Spleen (tissue), 11 donors: ENCODE data around the gene C8B. TPM values are rescaled to one million over a fixed set of nuclear protein-coding genes. Genes with fewer than 3 reads are reported as not detected.

Source experiments
- DNase-seq: peaks from one replicate; pipeline ENCODE4 v3.0.0-alpha.2; 2020
- H3K27ac ChIP-seq, 8 donors: fragments of 200-600 bp; sonication (generic) in 7 of 8; 1 replicate in 4 of 8; 2 replicates in 4 of 8; pipeline versions ENCODE4 v1.5.0 to v1.8.0; 2016 to 2021; ENCODE audit warnings: inconsistent platforms in 4 of 8, mild to moderate bottlenecking in 4 of 8, moderate library complexity in 1 of 8
- H3K27me3 ChIP-seq, 7 donors: fragments of 200-600 bp; sonication (generic) in 6 of 7; replicated peaks in 1 of 7; 1 replicate in 4 of 7; 2 replicates in 3 of 7; pipeline versions ENCODE4 v1.5.0 to v1.8.0; 2016 to 2021; ENCODE audit warnings: inconsistent platforms in 3 of 7, mild to moderate bottlenecking in 1 of 7
- H3K36me3 ChIP-seq, 6 donors: fragments of 200-600 bp; sonication (generic) in 5 of 6; 1 replicate in 4 of 6; 2 replicates in 2 of 6; pipeline versions ENCODE4 v1.5.0 to v1.8.0; 2016 to 2021; ENCODE audit warnings: inconsistent platforms in 2 of 6
- H3K4me1 ChIP-seq, 6 donors: fragments of 200-600 bp; sonication (generic) in 5 of 6; 1 replicate in 3 of 6; 2 replicates in 3 of 6; pipeline versions ENCODE4 v1.5.0 to v1.8.0; 2016 to 2021; ENCODE audit warnings: inconsistent platforms in 3 of 6
- H3K4me3 ChIP-seq, 8 donors: fragments of 200-600 bp; sonication (generic) in 7 of 8; 1 replicate in 4 of 8; 2 replicates in 4 of 8; pipeline versions ENCODE4 v1.5.0 to v1.8.0; 2016 to 2021; ENCODE audit warnings: inconsistent platforms in 4 of 8, mild to moderate bottlenecking in 4 of 8, moderate library complexity in 2 of 8
- H3K9me3 ChIP-seq, 8 donors: fragments of 200-600 bp; sonication (generic) in 7 of 8; 1 replicate in 4 of 8; 2 replicates in 4 of 8; pipeline versions ENCODE4 v1.5.0 to v1.8.0; 2016 to 2021; ENCODE audit warnings: inconsistent platforms in 4 of 8
- POLR2A ChIP-seq, 3 donors: fragments of 450-650 bp; IDR thresholded peaks; one replicate each; pipeline ENCODE4 v1.5.1; 2017; ENCODE audit warnings: antibody characterized with exemption in 3 of 3, mild to moderate bottlenecking in 1 of 3
- POLR2AphosphoS5 ChIP-seq, 3 donors: sonication (generic); formaldehyde crosslinking; IDR thresholded peaks; one replicate each; pipeline ENCODE4 v1.5.1; 2017; ENCODE audit warnings: antibody characterized with exemption in 3 of 3
- whole genome bisulfite sequencing, 5 donors: extraction: QIAGEN DNeasy Blood & Tissue Kit in 3 of 5; methylation state at CpG; one replicate each; pipeline versions ENCODE4 v1.1.5 to v1.1.7; 2013 to 2018; 5-methylcytosine and 5-hydroxymethylcytosine counted together
- intact Hi-C: fragments of 100-400 bp; cut with DNase I; formaldehyde crosslinking; loops from one replicate; pipeline ENCODE4 v1.15.0; 2023; ENCODE audit warnings: low total_unique reads
- polyA plus RNA-seq, 3 donors: library from polyadenylated mRNA; stranded (reverse); fragments of 200-250 nt; gene quantifications; one replicate each; pipeline ENCODE4 v1.2.1, GENCODE V29; 2013
- total RNA-seq, 7 donors: library from RNA; depleted of rRNA in 3 of 7; stranded (reverse); fragments of >200 nt in 3 of 7; fragmentation: NEBNext Ultra II Directional in 4 of 7; extraction: Animal tissue kit (Norgen Biotek cat#: 25700) in 4 of 7; gene quantifications; one replicate each; pipeline versions ENCODE4 v1.1.0 to v1.2.1, GENCODE V29; 2016 to 2021
- TF ChIP-seq, protein P1 (sequence below), 11 experiments: fragments of 200-600 bp in 7 of 11; fragments of 450-650 bp in 4 of 11; sonication (generic) in 4 of 11; IDR thresholded peaks in 8 of 11; conservative IDR thresholded peaks in 3 of 11; 1 replicate in 7 of 11; 2 replicates in 4 of 11; pipeline versions ENCODE4 v1.4.0 to v1.8.0; 2016 to 2021; ENCODE audit warnings: antibody characterized with exemption in 11 of 11, inconsistent platforms in 4 of 11, mild to moderate bottlenecking in 1 of 11
- donor health status: healthy with polysubstance abuse.
- donor health status: DM: no; HTN: no; CAD: no; lungs with moderate emphysema.
- donor health status: DM: no; HTN: no; CAD: no.
- donor health status: Bipolar disorder and iron deficiency.
- donor health status: healthy.
- donor health status: DM: no; HTN: no; CAD: no.
- donor health status: DM: yes; HTN: yes; CAD: no.

Gene C8B
- total and polyA plus RNA-seq, 10 donors, result not detected

DNA sequence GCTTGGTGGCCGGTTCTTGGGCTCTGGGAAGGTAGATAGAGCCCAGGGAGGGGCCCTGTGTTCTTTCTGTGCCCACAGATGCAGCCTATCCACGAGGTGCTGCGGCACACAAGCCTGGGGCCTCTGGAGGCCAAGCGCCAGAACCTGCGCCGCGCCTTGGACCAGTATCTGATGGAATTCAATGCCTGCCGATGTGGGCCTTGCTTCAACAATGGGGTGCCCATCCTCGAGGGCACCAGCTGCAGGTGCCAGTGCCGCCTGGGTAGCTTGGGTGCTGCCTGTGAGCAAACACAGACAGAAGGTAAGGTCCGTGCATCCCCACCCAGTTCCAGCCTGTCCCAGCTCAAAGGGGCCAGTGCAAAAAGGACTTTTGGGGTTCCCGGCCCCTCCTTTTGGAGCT, 53.5 kb downstream of the C8B start:
- peaks cover 0 to 3% (median 0%) of the 10 kb centered on the region in 7 donors for H3K27me3 ChIP-seq
- intact Hi-C loops, result no loop called here
- H3K36me3 ChIP-seq, result no peaks in the 10 kb centered on the region
- DNase-seq, result no peak
- no peak overlapping the region for H3K27ac ChIP-seq
- no peak overlapping the region for H3K4me3 ChIP-seq
- TF ChIP-seq POLR2AphosphoS5 (IDR thresholded peaks at IDR 0.05), result no peak
- TF ChIP-seq, protein P1, sequence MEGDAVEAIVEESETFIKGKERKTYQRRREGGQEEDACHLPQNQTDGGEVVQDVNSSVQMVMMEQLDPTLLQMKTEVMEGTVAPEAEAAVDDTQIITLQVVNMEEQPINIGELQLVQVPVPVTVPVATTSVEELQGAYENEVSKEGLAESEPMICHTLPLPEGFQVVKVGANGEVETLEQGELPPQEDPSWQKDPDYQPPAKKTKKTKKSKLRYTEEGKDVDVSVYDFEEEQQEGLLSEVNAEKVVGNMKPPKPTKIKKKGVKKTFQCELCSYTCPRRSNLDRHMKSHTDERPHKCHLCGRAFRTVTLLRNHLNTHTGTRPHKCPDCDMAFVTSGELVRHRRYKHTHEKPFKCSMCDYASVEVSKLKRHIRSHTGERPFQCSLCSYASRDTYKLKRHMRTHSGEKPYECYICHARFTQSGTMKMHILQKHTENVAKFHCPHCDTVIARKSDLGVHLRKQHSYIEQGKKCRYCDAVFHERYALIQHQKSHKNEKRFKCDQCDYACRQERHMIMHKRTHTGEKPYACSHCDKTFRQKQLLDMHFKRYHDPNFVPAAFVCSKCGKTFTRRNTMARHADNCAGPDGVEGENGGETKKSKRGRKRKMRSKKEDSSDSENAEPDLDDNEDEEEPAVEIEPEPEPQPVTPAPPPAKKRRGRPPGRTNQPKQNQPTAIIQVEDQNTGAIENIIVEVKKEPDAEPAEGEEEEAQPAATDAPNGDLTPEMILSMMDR (IDR thresholded peaks at IDR 0.05 in 8 of 11, conservative IDR thresholded peaks at IDR 0.05 in 3 of 11), result no peak
- TF ChIP-seq POLR2A (IDR thresholded peaks at IDR 0.05), result no peak
- H3K9me3 ChIP-seq, result no peaks in the 10 kb centered on the region
- H3K4me1 ChIP-seq, result peaks cover 0 to 29% (median 4%) of the 10 kb centered on the region in 6 donors
- WGBS, 5 donors, result 85 to 89% (median 88%) methylated on average over 3 to 12 of the region's 12 CpGs

GRCh38 chr1:56911098-56911938, 54.5 kb downstream of the C8B start:
- Histone ChIP-seq H3K36me3 (no peaks in the 10 kb centered on the region), H3K27me3 (peaks cover 0 to 3% (median 0%) of the 10 kb centered on the region in 7 donors), H3K9me3 (no peaks in the 10 kb centered on the region), H3K4me1 (peaks cover 0 to 29% (median 4%) of the 10 kb centered on the region in 6 donors), H3K27ac (no peak overlapping the region), H3K4me3 (no peak overlapping the region)
- TF ChIP-seq POLR2A (IDR thresholded peaks at IDR 0.05) (no peak), POLR2AphosphoS5 (IDR thresholded peaks at IDR 0.05) (no peak)
- TF ChIP-seq, protein P1 (IDR thresholded peaks at IDR 0.05 in 8 of 11, conservative IDR thresholded peaks at IDR 0.05 in 3 of 11), result no peak
- WGBS, 5 donors, result 74 to 92% (median 84%) methylated on average over 7 of the region's 7 CpGs
- DNase-seq, result no peak
- intact Hi-C loops, result no loop called here

- Histone ChIP-seq H3K4me3 (no peak overlapping the region), H3K27ac (no peak overlapping the region), H3K36me3 (no peaks in the 10 kb centered on the region), H3K4me1 (peaks cover 0 to 29% (median 4%) of the 10 kb centered on the region in 6 donors), H3K27me3 (peaks cover 0 to 3% (median 0%) of the 10 kb centered on the region in 7 donors), H3K9me3 (no peaks in the 10 kb centered on the region)
- no peak for DNase-seq
- 40 to 60% (median 57%) methylated on average over 4 of the region's 4 CpGs for WGBS, 5 donors
- intact Hi-C loops, result no loop called here
- TF ChIP-seq POLR2AphosphoS5 (IDR thresholded peaks at IDR 0.05) (peak in 1 of 3 donors; percentile 33), POLR2A (IDR thresholded peaks at IDR 0.05) (no peak)
- TF ChIP-seq, protein P1 (IDR thresholded peaks at IDR 0.05 in 8 of 11, conservative IDR thresholded peaks at IDR 0.05 in 3 of 11), result no peak
Measured at GRCh38 chr1:56910441-56910985, 55.3 kb downstream of the C8B start.

DNA sequence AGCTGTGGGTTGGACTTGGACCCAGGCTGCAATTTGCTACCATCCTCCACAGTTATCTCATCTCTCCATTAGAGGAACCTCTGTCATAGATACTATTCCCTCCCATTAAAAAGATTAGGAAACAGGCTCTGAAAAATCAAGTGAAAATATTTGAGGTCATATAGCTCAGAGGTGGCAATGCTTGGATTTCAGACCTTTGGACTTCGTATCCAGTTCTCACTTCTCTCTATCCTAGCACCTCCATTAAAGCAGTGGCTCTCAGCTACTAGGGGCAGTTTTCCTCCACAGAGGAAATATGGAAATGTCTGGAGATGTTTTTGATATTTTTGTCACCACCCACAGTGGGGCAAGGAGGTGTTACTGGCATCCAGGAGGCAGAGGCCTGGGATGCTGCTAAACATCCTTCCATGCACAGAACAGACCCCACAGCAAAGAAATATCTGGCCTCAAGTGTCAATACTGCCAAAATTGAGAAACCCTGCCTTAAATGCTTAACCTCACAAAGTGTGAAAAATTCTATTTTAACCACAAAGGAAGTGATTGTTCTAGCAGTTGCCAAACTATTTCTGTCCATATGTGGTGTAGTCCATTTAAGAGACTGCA, 57.1 kb downstream of the C8B start:
- intact Hi-C loops, result no loop called here
- DNase-seq, result no peak
- H3K9me3 ChIP-seq, result no peaks in the 10 kb centered on the region
- WGBS, 5 donors, result 54 to 90% (median 70%) methylated on average over 1 of the region's 1 CpG
- H3K4me3 ChIP-seq, result no peak overlapping the region
- TF ChIP-seq, protein P1 (IDR thresholded peaks at IDR 0.05 in 8 of 11, conservative IDR thresholded peaks at IDR 0.05 in 3 of 11), result no peak
- TF ChIP-seq POLR2A (IDR thresholded peaks at IDR 0.05), result no peak
- TF ChIP-seq POLR2AphosphoS5 (IDR thresholded peaks at IDR 0.05), result no peak
- peak overlapping the region in 1 of 8 donors; percentile 0 for H3K27ac ChIP-seq
- H3K36me3 ChIP-seq, result no peaks in the 10 kb centered on the region
- H3K4me1 ChIP-seq, result peaks cover 0 to 29% (median 4%) of the 10 kb centered on the region in 6 donors
- peaks cover 0 to 8% (median 0%) of the 10 kb centered on the region in 7 donors for H3K27me3 ChIP-seq
